GM19328 (cell line): ENCODE measurements around the gene RYR3.
"Not testable (repeated sequence)": the region's sequence is repeated elsewhere in the genome, so short reads cannot be mapped to it uniquely, and the experiment has no call there.

Source experiments
- ATAC-seq: cut with Tn5 transposase; IDR thresholded peaks from one replicate; pipeline ENCODE4 v1.9.1; 2021; ENCODE audit warnings: mild to moderate bottlenecking, moderate library complexity; ENCODE audit not compliant: unreplicated experiment

Gene RYR3

DNA sequence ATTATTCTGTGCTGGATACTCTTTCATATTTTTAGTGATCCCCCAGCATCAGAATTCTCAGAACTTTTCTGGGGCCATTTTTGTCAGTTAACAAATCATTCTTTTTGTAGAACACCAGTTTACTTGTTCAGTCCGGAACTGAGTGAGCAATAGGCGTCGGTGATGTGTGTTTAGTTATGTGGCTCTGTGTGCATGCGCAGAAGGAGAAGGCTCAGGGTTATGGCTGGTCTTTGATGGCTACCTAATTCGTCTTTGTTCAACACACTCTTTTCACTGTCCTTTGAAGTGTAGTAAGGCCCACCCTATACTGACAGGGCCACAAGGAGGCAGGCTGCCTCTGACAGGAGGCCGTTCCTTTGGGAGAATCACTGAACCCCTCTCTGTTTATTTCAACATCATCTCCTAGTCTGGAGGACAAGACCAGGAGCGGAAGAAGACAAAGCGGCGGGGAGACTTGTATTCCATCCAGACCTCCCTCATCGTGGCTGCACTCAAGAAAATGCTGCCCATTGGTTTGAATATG, 499.4 kb downstream of the RYR3 start:
- no peak for ATAC-seq

DNA sequence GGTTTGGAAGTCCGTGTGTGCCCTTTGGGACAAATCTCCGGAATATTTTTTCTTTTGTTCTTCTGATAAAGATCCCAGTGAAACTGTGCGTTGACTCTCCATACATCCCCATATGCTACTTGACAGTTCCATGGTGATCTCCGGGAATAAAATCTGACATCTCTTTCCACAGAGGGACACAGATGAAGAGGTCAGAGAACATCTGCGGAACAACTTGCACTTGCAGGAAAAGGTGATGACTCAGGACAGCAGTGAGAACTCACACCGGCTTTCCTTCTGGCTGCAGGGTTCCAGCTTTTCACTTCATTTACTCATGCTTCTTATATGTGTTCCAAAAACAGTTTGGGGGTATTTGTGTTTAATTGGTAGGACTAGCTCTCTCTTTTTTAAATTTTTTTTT, 500.0 kb downstream of the RYR3 start:
- no peak for ATAC-seq

DNA sequence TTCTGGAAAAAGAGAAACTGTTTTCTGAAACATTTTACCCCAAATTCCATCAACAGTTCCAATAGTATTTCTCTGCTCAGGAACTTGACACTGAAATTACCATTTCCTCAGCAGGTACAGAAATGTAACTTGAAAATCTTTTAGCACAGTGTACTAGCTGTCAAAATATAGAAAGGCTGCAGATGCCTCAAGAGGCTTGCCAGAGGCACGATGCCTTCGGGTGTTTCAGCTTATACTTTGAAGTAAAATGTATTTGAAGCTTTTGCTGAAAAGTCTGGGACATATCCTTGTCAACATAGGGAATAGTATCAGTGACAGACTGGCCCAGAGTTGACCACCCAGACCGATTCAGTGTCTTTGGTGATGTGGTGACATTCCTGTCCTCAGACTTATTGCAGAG, 503.1 kb downstream of the RYR3 start:
- ATAC-seq: no peak

DNA sequence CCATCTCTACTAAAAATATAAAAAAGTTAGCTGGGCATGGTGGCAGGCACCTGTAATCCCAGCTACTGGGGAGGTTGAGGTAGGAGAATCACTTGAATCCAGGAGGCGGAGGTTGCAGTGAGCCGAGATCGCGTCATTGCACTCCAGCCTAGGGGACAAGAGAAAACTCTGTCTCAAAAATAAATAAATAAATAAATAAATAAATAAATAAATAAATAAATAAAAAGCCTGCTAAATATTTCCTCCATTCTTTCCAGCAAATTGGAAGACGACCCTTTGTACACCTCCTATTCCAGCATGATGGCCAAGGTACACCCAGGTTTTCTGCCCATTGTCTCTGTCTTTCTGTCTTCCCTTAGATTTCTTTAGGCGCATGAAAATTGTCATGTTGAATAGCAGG, 508.7 kb downstream of the RYR3 start:
- ATAC-seq: not testable (repeated sequence)

DNA sequence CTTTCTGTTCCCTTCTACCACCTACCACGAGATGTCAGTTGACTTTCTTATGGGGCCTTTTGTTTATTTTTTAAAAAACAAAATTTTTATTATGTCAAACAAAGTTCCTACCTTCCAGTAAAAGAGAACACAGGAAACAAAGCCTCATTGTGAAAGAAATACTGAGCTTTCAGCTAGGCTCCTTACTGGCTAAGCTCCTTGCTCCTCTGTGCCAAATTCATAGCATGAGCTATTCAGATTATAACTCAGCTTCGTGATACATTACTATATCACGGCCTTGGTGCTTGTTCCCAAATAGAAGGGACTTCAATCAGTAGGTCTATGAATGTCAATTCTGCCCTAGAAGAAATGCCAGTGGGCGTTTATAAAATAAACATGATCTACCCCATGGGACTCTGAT, 511.7 kb downstream of the RYR3 start:
- no peak for ATAC-seq

DNA sequence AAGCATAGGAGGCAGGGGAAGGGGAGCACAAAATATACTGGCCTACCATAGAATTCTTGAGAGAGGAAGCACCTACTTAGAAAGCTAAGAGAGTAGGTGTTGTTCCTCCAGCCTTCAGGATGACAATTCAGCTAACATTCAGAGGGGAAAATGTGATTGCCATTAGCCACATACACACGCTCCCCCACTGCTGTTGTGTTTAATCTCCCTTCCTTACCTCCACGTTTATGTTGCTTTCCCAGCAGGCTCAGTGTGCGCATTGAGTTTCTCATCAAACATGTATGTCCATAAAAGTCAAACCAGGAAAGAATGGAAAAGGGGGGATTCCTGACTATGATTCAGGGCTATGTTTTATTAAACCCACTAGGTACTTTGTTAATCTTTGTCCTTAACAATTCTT, 512.4 kb downstream of the RYR3 start:
- no peak for ATAC-seq

DNA sequence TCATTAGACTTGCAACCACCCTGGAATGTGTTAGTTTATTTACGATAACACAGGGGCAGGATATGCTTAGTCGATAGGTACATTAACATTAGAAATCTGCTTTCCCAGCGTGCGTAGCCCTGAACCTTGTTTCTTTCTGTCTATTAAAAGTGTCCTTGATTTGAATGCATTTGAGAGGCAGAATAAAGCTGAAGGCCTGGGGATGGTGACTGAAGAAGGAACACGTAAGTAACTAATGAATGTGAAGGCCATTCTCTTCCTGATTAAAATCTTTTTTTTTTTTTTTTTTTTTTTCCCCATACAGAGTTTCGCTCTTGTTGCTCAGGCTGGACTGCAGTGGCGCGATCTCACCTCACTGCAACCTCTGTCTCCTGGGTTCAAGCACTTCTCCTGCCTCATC, 514.7 kb downstream of the RYR3 start:
- no peak for ATAC-seq

DNA sequence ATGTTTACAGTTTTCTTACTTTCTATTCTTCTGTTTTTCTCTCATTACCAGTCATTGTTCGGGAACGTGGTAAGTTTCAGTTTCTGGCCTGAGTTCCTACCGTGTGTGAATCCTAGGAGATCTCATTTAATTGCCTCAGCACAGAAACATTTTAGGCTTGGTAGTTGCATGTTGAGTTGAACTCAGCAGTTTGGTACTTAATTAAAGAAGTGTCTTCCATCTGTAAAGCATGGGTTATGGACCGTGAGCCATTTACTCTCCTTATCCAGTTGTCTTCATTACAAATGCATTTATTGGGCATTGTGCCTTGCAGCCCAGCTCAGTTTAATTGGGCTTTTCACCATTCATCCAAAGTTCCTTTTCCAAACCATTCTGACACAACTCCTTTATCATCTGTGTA, 515.4 kb downstream of the RYR3 start:
- ATAC-seq: no peak

DNA sequence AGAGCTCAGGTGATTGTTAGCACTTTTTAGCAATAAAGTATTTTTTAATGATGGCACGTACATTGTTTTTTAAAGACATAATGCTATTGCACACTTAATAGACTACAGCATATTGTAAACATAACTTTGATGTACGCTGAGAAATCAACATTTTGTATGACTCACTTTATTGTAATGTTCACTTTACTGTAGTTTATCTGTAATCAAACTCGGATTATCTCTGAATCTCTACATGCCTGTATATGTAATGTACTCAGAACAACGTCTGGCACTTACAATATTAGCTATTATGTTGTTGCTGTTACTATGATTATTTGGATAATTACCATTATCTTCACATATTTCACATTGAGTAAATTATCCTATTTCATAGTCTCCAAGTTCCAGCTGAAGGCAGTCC, 519.6 kb downstream of the RYR3 start:
- no peak for ATAC-seq

DNA sequence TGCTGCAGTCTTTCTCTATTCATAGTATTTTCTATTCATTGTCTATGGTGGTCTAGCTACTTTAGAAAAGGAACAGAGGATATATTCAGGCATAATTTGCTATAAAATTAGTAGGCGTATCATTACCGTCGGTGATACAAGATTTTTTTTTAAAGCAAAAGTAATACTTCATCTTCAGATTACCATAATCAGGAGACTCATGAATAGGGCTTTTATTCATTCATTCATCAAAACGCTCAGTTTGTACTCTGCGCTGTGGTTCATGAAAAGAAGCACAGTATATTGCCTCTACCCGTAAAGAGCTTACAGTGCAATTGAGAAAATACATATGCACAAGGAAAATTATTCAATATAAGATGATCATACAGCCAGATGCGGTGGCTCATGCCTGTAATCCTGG, 520.9 kb downstream of the RYR3 start:
- no peak for ATAC-seq

DNA sequence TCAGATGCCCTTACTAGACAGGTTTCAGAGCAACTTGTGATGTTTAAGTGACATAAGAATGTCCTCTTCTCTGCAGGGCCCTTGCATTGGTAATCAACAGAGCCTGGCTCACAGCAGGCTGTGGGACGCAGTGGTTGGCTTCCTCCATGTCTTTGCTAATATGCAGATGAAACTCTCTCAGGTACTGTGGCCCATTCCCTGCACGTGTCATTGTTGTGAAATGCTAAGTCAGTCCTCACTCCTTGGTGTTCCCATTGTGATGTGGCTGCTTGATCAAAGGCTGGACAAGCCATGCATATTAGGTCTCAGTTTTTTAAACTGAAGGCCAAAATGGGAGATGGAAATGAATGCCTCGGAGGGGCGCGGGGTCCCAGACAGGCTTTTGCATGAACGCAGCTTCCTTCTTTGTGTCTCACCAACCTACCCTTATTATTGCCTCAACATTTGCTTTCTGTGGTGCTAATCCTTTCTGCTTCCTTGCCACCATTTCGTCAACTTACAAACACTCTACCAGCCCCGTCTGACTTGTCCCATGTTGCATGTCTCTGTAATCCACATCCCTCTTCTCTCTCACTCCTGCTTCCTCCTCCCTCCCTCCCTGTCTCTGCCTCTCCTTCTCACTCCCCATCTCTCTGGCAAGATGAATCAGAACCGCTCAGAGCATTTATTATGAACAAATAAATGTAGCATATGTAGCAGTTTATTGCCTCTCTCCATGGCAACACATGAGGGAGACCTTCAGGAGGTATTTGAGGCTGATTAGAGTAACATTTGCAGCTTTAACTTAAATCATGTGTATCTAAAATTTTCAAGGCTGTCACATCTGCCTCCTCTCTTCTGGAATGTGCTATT, 524.4 kb downstream of the RYR3 start:
- ATAC-seq: no peak

DNA sequence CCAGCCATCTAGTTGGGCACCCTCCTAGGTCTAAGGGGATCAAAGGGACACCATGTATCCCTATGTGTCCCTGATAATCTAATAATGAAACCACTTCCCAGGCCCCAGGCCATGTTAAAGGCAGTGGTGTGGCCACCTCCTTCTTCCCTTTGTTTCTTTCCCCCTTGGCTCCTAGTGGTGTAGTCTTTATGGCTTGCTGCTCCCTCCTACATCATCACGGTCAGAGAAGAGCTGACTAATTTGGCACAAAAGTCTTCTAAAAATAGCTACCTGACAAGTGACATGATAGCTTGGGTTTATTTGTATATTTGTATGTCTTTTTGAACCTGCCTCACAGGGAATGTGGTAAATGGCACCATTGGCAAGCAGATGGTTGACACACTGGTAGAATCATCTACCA, 526.5 kb downstream of the RYR3 start:
- no peak for ATAC-seq

DNA sequence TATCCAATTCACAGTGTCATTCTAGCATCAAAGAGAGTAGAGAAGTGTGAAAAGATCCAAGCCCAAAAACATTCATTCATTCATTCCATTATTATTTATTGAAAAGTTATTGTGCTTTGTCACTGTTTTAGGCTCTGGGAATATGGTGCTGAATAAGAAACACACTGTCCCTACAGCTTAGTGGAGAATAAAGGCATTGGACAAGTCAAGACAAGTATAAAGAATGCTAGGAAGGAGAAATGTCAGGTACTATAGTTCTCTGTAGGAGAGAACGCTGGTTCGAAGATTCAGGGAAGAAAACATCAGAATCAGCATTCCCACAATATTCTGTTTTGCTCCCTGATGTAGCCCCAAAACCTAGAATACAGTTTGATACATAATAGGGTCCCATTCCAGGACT, 528.8 kb downstream of the RYR3 start:
- ATAC-seq: no peak

DNA sequence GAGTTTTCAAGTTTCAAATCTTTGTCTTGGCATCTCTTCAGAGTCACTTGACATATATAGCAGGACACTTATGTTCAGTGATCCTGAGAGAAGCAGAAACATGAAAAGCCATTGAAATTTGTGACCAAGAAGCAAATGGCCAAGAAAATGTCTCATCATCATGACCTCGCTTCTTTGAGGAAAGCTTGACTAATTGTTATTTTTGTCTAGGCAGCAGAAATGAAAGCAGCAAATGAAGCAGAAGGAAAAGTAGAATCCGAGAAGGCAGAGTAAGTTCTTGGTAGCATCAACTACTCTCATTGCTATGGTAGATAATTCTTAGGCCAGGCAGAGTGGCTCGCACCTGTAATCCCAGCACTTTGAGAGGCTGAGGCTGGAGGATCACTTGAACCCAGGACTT, 529.8 kb downstream of the RYR3 start:
- ATAC-seq: no peak

DNA sequence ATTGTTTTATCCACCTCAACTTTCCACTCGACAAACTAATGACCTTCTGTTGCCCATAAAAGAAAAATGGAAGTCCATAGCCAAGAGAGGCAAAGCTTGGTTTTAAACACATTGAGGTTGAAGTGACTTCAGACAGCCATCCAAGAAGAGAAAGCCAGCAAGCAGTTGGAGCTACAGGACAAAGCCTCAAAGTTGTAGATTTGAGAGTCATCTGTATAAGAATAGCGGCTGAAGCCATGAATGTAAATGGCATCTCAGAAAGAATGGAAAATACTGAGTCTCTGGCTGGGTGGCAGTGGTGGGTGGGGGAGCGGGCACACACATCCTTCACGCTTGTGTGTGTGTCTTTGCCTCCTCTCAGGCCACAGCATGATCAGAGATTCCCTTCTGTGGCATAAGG, 533.4 kb downstream of the RYR3 start:
- no peak for ATAC-seq

DNA sequence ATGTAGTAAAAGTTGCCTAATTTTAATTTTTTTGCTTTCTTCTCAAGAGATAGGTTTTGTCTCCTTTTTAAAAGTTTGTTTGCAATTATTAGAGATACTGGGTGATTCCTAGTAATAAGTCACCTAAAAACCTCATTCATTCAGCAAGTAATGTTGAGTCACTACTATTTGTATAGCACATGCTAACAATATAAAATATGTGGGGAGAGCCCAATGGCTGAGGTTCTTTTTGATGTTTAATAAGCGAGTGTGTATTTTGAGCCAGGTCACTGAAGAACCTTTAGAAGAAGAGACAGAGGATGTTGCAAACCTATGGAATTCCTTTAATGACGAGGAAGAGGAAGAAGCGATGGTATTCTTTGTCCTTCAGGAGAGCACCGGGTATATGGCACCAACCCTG, 533.8 kb downstream of the RYR3 start:
- no peak for ATAC-seq

DNA sequence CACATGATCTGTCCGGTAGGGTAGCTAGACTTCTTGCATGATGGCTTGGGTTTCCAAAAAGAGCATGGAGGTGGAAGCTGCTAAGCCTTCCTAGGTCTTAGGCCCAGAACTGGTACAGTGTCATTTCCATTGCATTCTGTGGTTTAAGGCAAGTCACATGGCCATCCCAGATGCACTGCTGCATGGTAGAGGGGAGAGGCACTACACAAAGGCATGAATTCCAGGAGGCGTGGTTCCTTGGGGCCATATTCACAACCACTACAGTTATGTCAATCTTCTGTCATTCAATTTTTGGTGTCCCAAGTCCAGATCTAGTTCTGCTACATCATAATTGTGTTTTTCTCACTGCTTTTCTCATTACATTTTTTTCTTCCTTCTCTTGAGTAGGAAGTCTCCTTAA, 535.4 kb downstream of the RYR3 start:
- no peak for ATAC-seq

DNA sequence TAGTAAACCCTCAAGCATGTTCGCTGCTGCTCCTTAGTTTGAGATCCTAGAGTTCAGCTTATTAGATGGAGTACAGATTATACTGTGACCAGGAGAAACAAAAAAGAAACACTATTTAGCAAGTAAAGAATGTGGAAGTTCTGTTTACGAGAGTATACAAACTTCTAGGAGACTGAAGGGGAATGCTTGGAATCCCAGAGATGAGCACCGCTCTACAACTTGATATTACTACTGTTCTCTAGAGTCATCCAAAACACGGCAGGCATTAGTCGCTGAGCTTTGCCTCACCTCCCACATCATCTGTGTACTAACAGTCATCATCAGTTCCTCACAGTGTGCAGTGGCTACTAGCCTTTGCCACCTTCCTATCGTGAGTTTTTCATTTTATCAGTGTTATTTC, 536.1 kb downstream of the RYR3 start:
- ATAC-seq: no peak

DNA sequence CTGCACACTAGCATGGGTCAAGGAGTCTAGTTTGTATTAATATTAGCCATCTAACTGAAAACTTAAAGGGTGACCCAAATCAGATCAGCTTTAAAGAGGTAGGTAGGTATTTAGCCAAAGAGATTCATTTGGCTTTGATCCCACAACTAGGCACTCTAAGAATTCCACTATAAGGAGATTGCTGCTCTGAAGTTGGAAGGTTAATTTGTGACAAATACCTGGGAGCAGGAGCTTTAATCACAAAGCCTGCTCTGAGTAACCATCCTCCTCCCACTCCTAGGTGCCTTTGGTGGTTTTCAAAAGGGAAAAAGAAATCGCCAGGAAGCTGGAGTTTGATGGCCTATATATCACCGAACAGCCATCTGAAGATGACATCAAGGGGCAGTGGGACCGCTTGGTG, 537.2 kb downstream of the RYR3 start:
- ATAC-seq: no peak

DNA sequence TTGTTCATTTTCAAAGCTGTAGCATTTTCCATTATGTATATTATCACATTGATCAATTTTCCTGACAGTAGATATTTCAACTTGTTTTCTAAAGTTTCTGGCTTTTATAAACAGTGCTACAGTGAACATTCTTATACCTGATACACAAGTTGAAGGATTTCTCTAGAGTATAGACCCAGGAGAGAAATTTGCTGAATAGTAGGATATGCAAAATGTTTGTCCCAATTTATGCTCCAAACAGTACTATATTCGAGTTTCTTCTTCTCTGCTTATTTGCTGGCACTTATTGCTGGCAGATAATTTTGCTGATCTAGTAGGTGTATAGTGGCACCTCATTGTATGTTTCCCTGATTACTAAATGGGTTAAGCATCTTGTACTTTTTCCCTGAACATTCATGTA, 540.3 kb downstream of the RYR3 start:
- no peak for ATAC-seq

DNA sequence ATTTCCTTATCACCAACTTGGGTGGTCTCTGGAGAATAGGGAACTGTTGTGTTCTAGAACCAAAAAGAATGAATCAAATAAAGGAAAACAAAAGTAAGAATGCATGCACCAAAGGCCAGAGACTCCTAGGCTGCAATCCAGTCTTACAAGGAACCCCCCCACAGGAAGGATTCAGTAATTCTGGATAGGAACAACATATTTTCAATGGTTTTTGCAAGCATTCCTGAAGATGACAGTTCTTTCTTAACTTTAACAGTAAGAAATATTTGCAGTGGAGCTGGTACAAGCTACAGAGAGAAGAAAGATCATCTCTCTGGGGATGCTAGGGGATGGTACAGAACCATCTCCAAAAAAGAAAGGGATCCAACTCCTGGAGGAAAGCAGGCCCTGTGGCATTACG, 541.3 kb downstream of the RYR3 start:
- ATAC-seq: no peak

DNA sequence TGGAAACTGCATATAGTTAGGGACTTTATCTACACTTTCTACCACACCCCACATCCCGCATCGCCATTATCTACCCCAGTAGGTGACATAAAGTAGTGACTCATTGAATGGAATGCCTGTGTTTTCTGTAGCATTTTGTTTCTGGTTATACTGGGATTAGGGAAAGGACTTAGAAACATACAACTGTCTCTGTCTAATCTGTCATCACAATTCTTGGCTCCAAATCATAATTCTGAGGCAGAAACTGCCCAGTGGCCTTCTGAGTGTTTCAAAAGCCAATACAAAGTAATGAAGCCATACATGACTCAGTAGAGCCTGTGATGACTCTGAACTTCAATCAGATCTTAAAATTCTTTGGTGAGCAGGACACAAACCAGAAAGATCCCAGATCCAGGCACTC, 541.8 kb downstream of the RYR3 start:
- no peak for ATAC-seq

DNA sequence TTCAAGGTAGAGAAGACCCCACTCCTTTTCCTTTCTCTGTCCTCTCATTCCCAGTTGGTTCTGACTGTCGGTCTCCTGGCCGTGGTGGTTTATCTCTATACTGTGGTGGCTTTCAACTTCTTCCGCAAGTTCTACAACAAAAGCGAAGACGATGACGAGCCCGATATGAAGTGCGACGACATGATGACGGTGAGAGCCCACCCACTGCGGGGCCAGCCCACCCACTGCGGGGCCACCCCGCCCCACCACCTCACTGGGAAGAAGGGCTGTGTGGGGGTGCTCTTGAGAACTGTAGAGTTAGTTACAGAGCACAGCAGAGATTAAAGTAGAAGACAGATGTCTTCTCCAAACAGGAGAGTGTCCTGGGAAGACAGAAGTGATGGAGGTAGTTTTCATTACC, 547.0 kb downstream of the RYR3 start:
- no peak for ATAC-seq
